Thyroid gland (tissue), 4 donors: ENCODE measurements around the gene SLC6A1.

Source experiments
- POLR2A ChIP-seq, 2 donors: fragments of 450-650 bp; IDR thresholded peaks; one replicate each; pipeline ENCODE4 v1.6.1; 2017; ENCODE audit warnings: antibody characterized with exemption in 2 of 2, mild to moderate bottlenecking in 2 of 2, moderate library complexity in 1 of 2
- TF ChIP-seq, protein P1 (sequence below), 6 experiments: fragments of 200-600 bp in 3 of 6; fragments of 450-650 bp in 3 of 6; sonication (generic) in 3 of 6; IDR thresholded peaks; one replicate each; pipeline ENCODE4 v1.5.1; 2016 to 2019; ENCODE audit warnings: antibody characterized with exemption in 6 of 6, mild to moderate bottlenecking in 2 of 6, inconsistent platforms in 1 of 6, moderate library complexity in 1 of 6

DNA sequence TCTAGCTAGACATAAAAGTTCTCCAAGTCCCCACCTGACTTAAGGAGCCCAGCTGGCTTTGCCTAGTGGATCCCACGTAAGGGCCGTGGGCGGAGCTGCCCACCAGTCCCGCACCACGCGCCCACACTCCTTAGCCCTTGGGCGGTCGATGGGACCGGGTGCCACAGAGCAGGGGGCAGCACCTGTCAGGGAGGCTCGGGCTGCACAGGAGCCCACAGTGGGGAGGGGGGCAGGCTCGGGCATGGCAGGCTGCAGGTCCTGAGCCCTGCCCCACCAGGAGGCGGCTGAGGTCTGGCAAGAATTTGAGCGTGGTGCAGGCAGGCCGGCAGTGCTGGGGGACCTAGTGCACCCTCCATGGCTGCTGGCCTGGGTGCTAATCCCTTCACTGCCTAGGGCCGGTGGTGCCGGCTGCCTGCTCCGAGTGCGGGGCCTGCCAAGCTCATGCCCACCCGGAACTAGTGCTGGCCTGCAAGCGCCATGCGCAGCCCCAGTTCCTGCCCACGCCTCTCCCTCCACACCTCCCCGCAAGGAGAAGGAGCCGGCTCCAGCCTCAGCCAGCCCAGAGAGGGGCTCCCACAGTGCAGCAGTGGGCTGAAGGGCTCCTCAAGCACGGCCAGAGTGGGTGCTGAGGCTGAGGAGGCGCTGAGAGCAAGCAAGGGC is 78.7 kb downstream of the SLC6A1 start:
- TF ChIP-seq, protein P1, sequence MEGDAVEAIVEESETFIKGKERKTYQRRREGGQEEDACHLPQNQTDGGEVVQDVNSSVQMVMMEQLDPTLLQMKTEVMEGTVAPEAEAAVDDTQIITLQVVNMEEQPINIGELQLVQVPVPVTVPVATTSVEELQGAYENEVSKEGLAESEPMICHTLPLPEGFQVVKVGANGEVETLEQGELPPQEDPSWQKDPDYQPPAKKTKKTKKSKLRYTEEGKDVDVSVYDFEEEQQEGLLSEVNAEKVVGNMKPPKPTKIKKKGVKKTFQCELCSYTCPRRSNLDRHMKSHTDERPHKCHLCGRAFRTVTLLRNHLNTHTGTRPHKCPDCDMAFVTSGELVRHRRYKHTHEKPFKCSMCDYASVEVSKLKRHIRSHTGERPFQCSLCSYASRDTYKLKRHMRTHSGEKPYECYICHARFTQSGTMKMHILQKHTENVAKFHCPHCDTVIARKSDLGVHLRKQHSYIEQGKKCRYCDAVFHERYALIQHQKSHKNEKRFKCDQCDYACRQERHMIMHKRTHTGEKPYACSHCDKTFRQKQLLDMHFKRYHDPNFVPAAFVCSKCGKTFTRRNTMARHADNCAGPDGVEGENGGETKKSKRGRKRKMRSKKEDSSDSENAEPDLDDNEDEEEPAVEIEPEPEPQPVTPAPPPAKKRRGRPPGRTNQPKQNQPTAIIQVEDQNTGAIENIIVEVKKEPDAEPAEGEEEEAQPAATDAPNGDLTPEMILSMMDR (IDR thresholded peaks at IDR 0.05), result no peak
- TF ChIP-seq POLR2A (IDR thresholded peaks at IDR 0.05), result no peak
